GM12873 (cell line): ENCODE measurements around the gene PPP3CA.

Experiments
- CTCF ChIP-seq: IDR thresholded peaks from 2 replicates; pipeline ENCODE4 v1.5.1; 2012; ENCODE audit warnings: low read depth, mild to moderate bottlenecking, moderate library complexity, low read length, control low read depth; ENCODE audit not compliant: insufficient read depth; ENCODE audit errors: missing control alignments

Gene PPP3CA

GRCh38 chr4:101075536-101075935, 271.8 kb downstream of the PPP3CA start:
- TF ChIP-seq CTCF, result no peak

- no peak for TF ChIP-seq CTCF
Measured at GRCh38 chr4:101074326-101074725, 273.0 kb downstream of the PPP3CA start.

GRCh38 chr4:101071241-101071640, 276.1 kb downstream of the PPP3CA start:
- no peak for TF ChIP-seq CTCF

- no peak for TF ChIP-seq CTCF
Measured at GRCh38 chr4:101068115-101068514, 279.2 kb downstream of the PPP3CA start.

- no peak for TF ChIP-seq CTCF
Measured at GRCh38 chr4:101067383-101067782, 279.9 kb downstream of the PPP3CA start.

- no peak for TF ChIP-seq CTCF
Measured at GRCh38 chr4:101066626-101067170, 280.6 kb downstream of the PPP3CA start.

- no peak for TF ChIP-seq CTCF
Measured at GRCh38 chr4:101065935-101066485, 281.3 kb downstream of the PPP3CA start.
